Lung (tissue), 12 donors: ENCODE measurements around the gene MOCOS. TPM values are rescaled to one million over a fixed set of nuclear protein-coding genes. Genes with fewer than 3 reads are reported as not detected.

Experiments
- ATAC-seq: fragments of 200-7000 bp; cut with Tn5 transposase; one replicate; pipeline ENCODE4 v1.9.1; 2020; ENCODE audit warnings: moderate number of reproducible peaks; ENCODE audit not compliant: insufficient read depth, low FRiP score
- DNase-seq, 3 donors: peaks; one replicate each; pipeline ENCODE4 v3.0.0-alpha.2; 2013 to 2017
- H3K27ac ChIP-seq, 2 donors: one replicate each; pipeline ENCODE4 v1.5.1; 2013; ENCODE audit warnings: mild to moderate bottlenecking in 2 of 2, moderate library complexity in 2 of 2, control low read depth in 1 of 2, inconsistent platforms in 1 of 2, low read depth in 1 of 2, low read length in 1 of 2
- H3K27me3 ChIP-seq, 3 donors: one replicate each; pipeline ENCODE4 v1.5.1; 2013; ENCODE audit warnings: low read length in 2 of 3; ENCODE audit not compliant: control insufficient read depth in 3 of 3, insufficient read depth in 3 of 3
- H3K36me3 ChIP-seq, 4 donors: one replicate each; pipeline ENCODE4 v1.5.1; 2013; ENCODE audit warnings: low read length in 4 of 4, mild to moderate bottlenecking in 1 of 4, moderate library complexity in 1 of 4; ENCODE audit not compliant: control insufficient read depth in 4 of 4, insufficient read depth in 4 of 4
- H3K4me1 ChIP-seq, 5 donors: one replicate each; pipeline ENCODE4 v1.5.1; 2013; ENCODE audit warnings: low read length in 5 of 5, mild to moderate bottlenecking in 2 of 5, moderate library complexity in 1 of 5; ENCODE audit not compliant: control insufficient read depth in 5 of 5, insufficient read depth in 5 of 5
- H3K4me3 ChIP-seq: one replicate; pipeline ENCODE4 v1.5.1; 2013; ENCODE audit warnings: mild to moderate bottlenecking, control low read depth, moderate library complexity
- H3K9ac ChIP-seq, 2 donors: one replicate each; pipeline ENCODE4 v1.5.1; 2013; ENCODE audit warnings: low read length in 2 of 2, control low read depth in 1 of 2; ENCODE audit not compliant: insufficient read depth in 1 of 2
- H3K9me3 ChIP-seq, 4 donors: one replicate each; pipeline ENCODE4 v1.5.1; 2013; ENCODE audit warnings: low read length in 3 of 4, mild to moderate bottlenecking in 1 of 4, moderate library complexity in 1 of 4; ENCODE audit not compliant: control insufficient read depth in 4 of 4, insufficient read depth in 3 of 4
- CTCF ChIP-seq: IDR thresholded peaks from 2 replicates; pipeline ENCODE4 v1.5.1; 2012; ENCODE audit warnings: mild to moderate bottlenecking; ENCODE audit errors: control extremely low read depth, extremely low read depth
- WGBS, 2 donors: extraction: QIAGEN DNeasy Blood & Tissue Kit; methylation state at CpG; one replicate each; pipeline ENCODE4 v1.1.7; 2013; 5-methylcytosine and 5-hydroxymethylcytosine counted together
- polyA plus RNA-seq, 2 donors: library from polyadenylated mRNA; stranded (reverse); fragments of 200-250 nt; gene quantifications; one replicate each; pipeline ENCODE4 v1.2.1, GENCODE V29; 2013
- total RNA-seq, 2 donors: library from RNA; depleted of rRNA in 1 of 2; stranded (reverse); fragments of >200 nt in 1 of 2; gene quantifications; one replicate each; pipeline ENCODE4 v1.2.1, GENCODE V29; 2014 to 2021
- donor health status: control.
- donor health status: control.
- donor health status: Bipolar disorder and iron deficiency.
- donor health status: healthy.
- donor health status: DM: yes; HTN: yes; CAD: no.

Gene MOCOS
- total and polyA plus RNA-seq, 4 donors = 0.68 to 4.1 (median 3.2) TPM

- peak; percentile 31 to 79 (median 76) for DNase-seq
- peak; percentile 78 for TF ChIP-seq CTCF
- no peak overlapping the region for H3K4me3 ChIP-seq
- H3K27me3 ChIP-seq = peaks cover 0 to 9% (median 0%) of the 10 kb centered on the region in 3 donors
- no peaks in the 10 kb centered on the region for H3K4me1 ChIP-seq
- H3K9ac ChIP-seq = no peak overlapping the region
- no peaks in the 10 kb centered on the region for H3K36me3 ChIP-seq
- H3K9me3 ChIP-seq = peaks cover 0 to 3% (median 0%) of the 10 kb centered on the region in 4 donors
- H3K27ac ChIP-seq = no peak overlapping the region
- ATAC-seq = peak; percentile 75
- 31 to 33% methylated on average over 6 of the region's 6 CpGs for WGBS, 2 donors
These were observed 97.5 kb downstream of the MOCOS start for GRCh38 chr18:36284671-36285295.

GRCh38 chr18:36287653-36288052, 100.4 kb downstream of the MOCOS start:
- TF ChIP-seq CTCF = no peak
- H3K9ac ChIP-seq = no peak overlapping the region
- H3K9me3 ChIP-seq = peaks cover 0 to 3% (median 0%) of the 10 kb centered on the region in 4 donors
- DNase-seq (no peak), ATAC-seq (no peak)
- 83 to 92% methylated on average over 2 of the region's 2 CpGs for WGBS, 2 donors
- no peak overlapping the region for H3K27ac ChIP-seq
- no peaks in the 10 kb centered on the region for H3K36me3 ChIP-seq
- peaks cover 0 to 3% (median 0%) of the 10 kb centered on the region in 3 donors for H3K27me3 ChIP-seq
- no peaks in the 10 kb centered on the region for H3K4me1 ChIP-seq
- no peak overlapping the region for H3K4me3 ChIP-seq

- peaks cover 0 to 4% (median under 1%) of the 10 kb centered on the region in 3 donors for H3K27me3 ChIP-seq
- H3K36me3 ChIP-seq = no peaks in the 10 kb centered on the region
These were observed 101.4 kb downstream of the MOCOS start for GRCh38 chr18:36288689-36289088.

More at GRCh38 chr18:36288689-36289088, 101.4 kb downstream of the MOCOS start:
- Histone ChIP-seq H3K27ac (no peak overlapping the region), H3K9me3 (peaks cover 0 to 3% (median 0%) of the 10 kb centered on the region in 4 donors), H3K4me1 (no peaks in the 10 kb centered on the region), H3K9ac (no peak overlapping the region), H3K4me3 (no peak overlapping the region)
- DNase-seq (no peak), ATAC-seq (no peak)
- no peak for TF ChIP-seq CTCF
